HCT116 (cell line): ENCODE results near the gene ITGB1. TPM values are rescaled to one million over a fixed set of nuclear protein-coding genes. Genes with fewer than 3 reads are reported as not detected.

Experiments used
- ATAC-seq: fragments of 200-7000 bp; cut with Tn5 transposase; 2 replicates; pipeline ENCODE4 v1.9.1; 2020; ENCODE audit warnings: mild to moderate bottlenecking, moderate library complexity
- BruUV-seq: library from RNA; stranded (reverse); fragments of 400-500 nt; replicated peaks from 2 replicates; lab custom pipeline; 2021; lab: Mats Ljungman, UMichigan
- CTCF ChIA-PET: fragments of 300-600 bp; sonication (Branson Sonifier 250); formaldehyde crosslinking; loops from one replicate; lab custom pipeline; 2021; ENCODE audit warnings: antibody characterized with exemption; lab: Charles Lee
- POLR2A ChIA-PET: fragments of 300-600, 350-600 bp; sonication (Branson Sonifier 250); formaldehyde crosslinking; loops from one replicate; lab custom pipeline; 2021; ENCODE audit warnings: antibody characterized with exemption; lab: Charles Lee
- RAD21 ChIA-PET, 2 experiments: fragments of 300-600 bp; sonication (Branson Sonifier 250); formaldehyde crosslinking; loops; one replicate each; lab custom pipeline; 2023; ENCODE audit warnings: low total read pairs in 2 of 2; ENCODE audit not compliant: uncharacterized antibody in 2 of 2, unreplicated experiment in 2 of 2, low non-redundant PET in 1 of 2; lab: Charles Lee
- DNase-seq: peaks from one replicate; pipeline ENCODE4 v3.0.0-alpha.2; 2010; ENCODE audit warnings: low read depth, low spot score
- H2AFZ ChIP-seq: fragments of 200-600 bp; shearing (Covaris generic), sonication (generic); 2 replicates; pipeline ENCODE4 v1.6.1; 2017; ENCODE audit warnings: low read depth, mixed run types, mixed read lengths, antibody characterized with exemption, low read length; ENCODE audit not compliant: poor library complexity, severe bottlenecking
- H3K27ac ChIP-seq: 2 replicates; pipeline ENCODE4 v1.5.1; 2012; ENCODE audit warnings: low read depth, low read length
- H3K27me3 ChIP-seq: fragments of 200-600 bp; sonication (generic); 2 replicates; pipeline ENCODE4 v1.6.1; 2016; ENCODE audit warnings: mixed run types, low read length, mixed read lengths; ENCODE audit not compliant: insufficient read depth
- H3K36me3 ChIP-seq, 2 experiments: fragments of 200-500 bp in 1 of 2; fragments of 200-600 bp in 1 of 2; sonication (Bioruptor generic) in 1 of 2; sonication (generic) in 1 of 2; 2 replicates each; pipeline versions ENCODE4 v1.5.1 to v1.6.1; 2014 to 2016; ENCODE audit warnings: low read length in 2 of 2, inconsistent platforms in 1 of 2, mixed read lengths in 1 of 2, mixed run types in 1 of 2; ENCODE audit not compliant: insufficient read depth in 2 of 2, control insufficient read depth in 1 of 2
- H3K4me1 ChIP-seq, 2 experiments: fragments of 200-600 bp in 1 of 2; sonication (generic) in 1 of 2; 2 replicates each; pipeline versions ENCODE4 v1.5.1 to v1.6.1; 2012 to 2017; ENCODE audit warnings: low read length in 2 of 2, inconsistent platforms in 1 of 2, mild to moderate bottlenecking in 1 of 2, mixed read lengths in 1 of 2, mixed run types in 1 of 2, moderate library complexity in 1 of 2; ENCODE audit not compliant: insufficient read depth in 2 of 2, control insufficient read depth in 1 of 2
- H3K4me2 ChIP-seq: fragments of 200-600 bp; sonication (generic); 2 replicates; pipeline ENCODE4 v1.6.1; 2017; ENCODE audit warnings: mixed run types, low read length, mixed read lengths
- H3K4me3 ChIP-seq, 2 experiments: fragments of 200-600 bp in 1 of 2; sonication (generic) in 1 of 2; replicated peaks in 1 of 2; 2 replicates each; pipeline ENCODE4 v1.5.1; 2011 to 2016; ENCODE audit warnings: low read length in 2 of 2, control low read depth in 1 of 2, low read depth in 1 of 2, mild to moderate bottlenecking in 1 of 2, mixed read lengths in 1 of 2, mixed run types in 1 of 2
- H3K79me2 ChIP-seq: fragments of 200-600 bp; sonication (generic); 2 replicates; pipeline ENCODE4 v1.6.1; 2017; ENCODE audit warnings: mild to moderate bottlenecking, mixed run types, low read length, moderate library complexity, mixed read lengths; ENCODE audit not compliant: insufficient read depth
- H3K9ac ChIP-seq: fragments of 200-600 bp; sonication (generic); 2 replicates; pipeline ENCODE4 v1.6.1; 2016; ENCODE audit warnings: low read length, mixed read lengths
- H3K9me2 ChIP-seq: fragments of 200-600 bp; sonication (generic), shearing (Covaris generic); 2 replicates; pipeline ENCODE4 v1.6.1; 2017; ENCODE audit warnings: mixed run types, mild to moderate bottlenecking, moderate library complexity; ENCODE audit not compliant: insufficient read depth
- H3K9me3 ChIP-seq, 2 experiments: fragments of 200-500 bp in 1 of 2; fragments of 200-600 bp in 1 of 2; sonication (Bioruptor generic) in 1 of 2; sonication (generic) in 1 of 2; 2 replicates each; pipeline ENCODE4 v1.6.1; 2014 to 2017; ENCODE audit warnings: low read length in 2 of 2, mixed read lengths in 2 of 2, inconsistent platforms in 1 of 2, low read depth in 1 of 2, mild to moderate bottlenecking in 1 of 2, mixed run types in 1 of 2, moderate library complexity in 1 of 2; ENCODE audit not compliant: control insufficient read depth in 1 of 2, insufficient read depth in 1 of 2
- H4K20me1 ChIP-seq: fragments of 200-600 bp; sonication (generic), shearing (Covaris generic); 2 replicates; pipeline ENCODE4 v1.6.1; 2017; ENCODE audit warnings: mixed run types, mild to moderate bottlenecking, moderate library complexity; ENCODE audit not compliant: insufficient read depth
- CBX3 ChIP-seq: IDR thresholded peaks from 2 replicates; pipeline ENCODE4 v1.6.1; 2012; ENCODE audit warnings: low read depth
- EGR1 ChIP-seq: IDR thresholded peaks from 2 replicates; pipeline ENCODE4 v1.6.1; 2012; ENCODE audit warnings: low read depth
- EZH2 ChIP-seq: fragments of 200-600 bp; sonication (generic); IDR thresholded peaks from 2 replicates; pipeline ENCODE4 v1.6.1; 2017; ENCODE audit warnings: antibody characterized with exemption, mixed run types
- FOSL1 ChIP-seq: IDR thresholded peaks from 2 replicates; pipeline ENCODE4 v1.6.1; 2012; ENCODE audit warnings: low read depth
- POLR2A ChIP-seq: IDR thresholded peaks from 2 replicates; pipeline ENCODE4 v1.7.0; 2011; ENCODE audit warnings: borderline replicate concordance; ENCODE audit not compliant: insufficient read depth, insufficient read length; ENCODE audit errors: extremely low read depth
- POLR2AphosphoS5 ChIP-seq: IDR thresholded peaks from 2 replicates; pipeline ENCODE4 v1.6.1; 2011; ENCODE audit warnings: mild to moderate bottlenecking, low read depth, low read length, moderate library complexity
- SP1 ChIP-seq: IDR thresholded peaks from 2 replicates; pipeline ENCODE4 v1.6.1; 2012; ENCODE audit warnings: low read depth
- TCF7L2 ChIP-seq: IDR thresholded peaks from 2 replicates; pipeline ENCODE4 v1.7.0; 2011; ENCODE audit warnings: borderline replicate concordance, inconsistent platforms; ENCODE audit not compliant: insufficient read depth, insufficient read length; ENCODE audit errors: extremely low read depth
- intact Hi-C: fragments of 100-400 bp; cut with micrococcal nuclease; formaldehyde crosslinking; loops from 2 replicates; pipeline ENCODE4 v1.10.0; 2022
- total RNA-seq: library from RNA; stranded (reverse); gene quantifications from one replicate; pipeline ENCODE4 v1.2.1, GENCODE V29; 2021; ENCODE audit not compliant: unreplicated experiment
- TF ChIP-seq, protein P1 (sequence below): IDR thresholded peaks from 2 replicates; pipeline ENCODE4 v1.6.1; 2012; ENCODE audit warnings: low read depth
- TF ChIP-seq, protein P2 (sequence below): IDR thresholded peaks from 2 replicates; pipeline ENCODE4 v1.6.1; 2011; ENCODE audit warnings: mild to moderate bottlenecking, low read length, moderate library complexity; ENCODE audit not compliant: insufficient replicate concordance; ENCODE audit errors: extremely low read depth

The ITGB1 gene
- total RNA-seq, 1 experiment from 2014 or later, result 366 TPM

DNA sequence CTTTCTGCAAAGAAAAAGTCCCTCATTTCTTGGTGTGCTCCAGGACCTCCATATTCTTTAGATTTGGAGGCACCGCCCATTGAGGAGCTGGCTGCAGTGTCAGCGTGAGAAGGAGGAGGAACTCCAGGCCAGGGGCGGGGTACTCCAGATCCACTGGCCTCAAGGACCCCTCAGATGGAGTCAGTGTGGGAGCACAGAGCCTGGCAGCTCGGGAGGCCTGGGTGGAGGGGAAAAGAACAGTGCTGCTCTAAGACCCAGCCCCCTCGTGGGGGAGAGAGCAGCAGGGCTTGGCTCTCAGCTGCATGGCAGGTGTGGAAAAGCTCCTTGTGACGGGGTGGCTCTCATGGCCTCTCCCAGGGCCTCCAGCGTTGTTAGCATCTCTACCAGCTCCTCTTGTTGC, 70.5 kb downstream of the ITGB1 start:
- H3K27me3 ChIP-seq, result no peaks in the 10 kb centered on the region
- H2AFZ ChIP-seq, result no peak overlapping the region
- intact Hi-C loops, result no loop called here
- no peaks in the 10 kb centered on the region for H3K4me1 ChIP-seq
- ChIA-PET POLR2A (no interaction called here), RAD21 (no interaction called here), CTCF (no interaction called here)
- TF ChIP-seq CBX3 (no peak), FOSL1 (no peak), POLR2AphosphoS5 (no peak), EZH2 (no peak), SP1 (no peak), TCF7L2 (no peak), POLR2A (no peak), EGR1 (no peak)
- TF ChIP-seq, protein P1, sequence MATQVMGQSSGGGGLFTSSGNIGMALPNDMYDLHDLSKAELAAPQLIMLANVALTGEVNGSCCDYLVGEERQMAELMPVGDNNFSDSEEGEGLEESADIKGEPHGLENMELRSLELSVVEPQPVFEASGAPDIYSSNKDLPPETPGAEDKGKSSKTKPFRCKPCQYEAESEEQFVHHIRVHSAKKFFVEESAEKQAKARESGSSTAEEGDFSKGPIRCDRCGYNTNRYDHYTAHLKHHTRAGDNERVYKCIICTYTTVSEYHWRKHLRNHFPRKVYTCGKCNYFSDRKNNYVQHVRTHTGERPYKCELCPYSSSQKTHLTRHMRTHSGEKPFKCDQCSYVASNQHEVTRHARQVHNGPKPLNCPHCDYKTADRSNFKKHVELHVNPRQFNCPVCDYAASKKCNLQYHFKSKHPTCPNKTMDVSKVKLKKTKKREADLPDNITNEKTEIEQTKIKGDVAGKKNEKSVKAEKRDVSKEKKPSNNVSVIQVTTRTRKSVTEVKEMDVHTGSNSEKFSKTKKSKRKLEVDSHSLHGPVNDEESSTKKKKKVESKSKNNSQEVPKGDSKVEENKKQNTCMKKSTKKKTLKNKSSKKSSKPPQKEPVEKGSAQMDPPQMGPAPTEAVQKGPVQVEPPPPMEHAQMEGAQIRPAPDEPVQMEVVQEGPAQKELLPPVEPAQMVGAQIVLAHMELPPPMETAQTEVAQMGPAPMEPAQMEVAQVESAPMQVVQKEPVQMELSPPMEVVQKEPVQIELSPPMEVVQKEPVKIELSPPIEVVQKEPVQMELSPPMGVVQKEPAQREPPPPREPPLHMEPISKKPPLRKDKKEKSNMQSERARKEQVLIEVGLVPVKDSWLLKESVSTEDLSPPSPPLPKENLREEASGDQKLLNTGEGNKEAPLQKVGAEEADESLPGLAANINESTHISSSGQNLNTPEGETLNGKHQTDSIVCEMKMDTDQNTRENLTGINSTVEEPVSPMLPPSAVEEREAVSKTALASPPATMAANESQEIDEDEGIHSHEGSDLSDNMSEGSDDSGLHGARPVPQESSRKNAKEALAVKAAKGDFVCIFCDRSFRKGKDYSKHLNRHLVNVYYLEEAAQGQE, result no peak
- TF ChIP-seq, protein P2, sequence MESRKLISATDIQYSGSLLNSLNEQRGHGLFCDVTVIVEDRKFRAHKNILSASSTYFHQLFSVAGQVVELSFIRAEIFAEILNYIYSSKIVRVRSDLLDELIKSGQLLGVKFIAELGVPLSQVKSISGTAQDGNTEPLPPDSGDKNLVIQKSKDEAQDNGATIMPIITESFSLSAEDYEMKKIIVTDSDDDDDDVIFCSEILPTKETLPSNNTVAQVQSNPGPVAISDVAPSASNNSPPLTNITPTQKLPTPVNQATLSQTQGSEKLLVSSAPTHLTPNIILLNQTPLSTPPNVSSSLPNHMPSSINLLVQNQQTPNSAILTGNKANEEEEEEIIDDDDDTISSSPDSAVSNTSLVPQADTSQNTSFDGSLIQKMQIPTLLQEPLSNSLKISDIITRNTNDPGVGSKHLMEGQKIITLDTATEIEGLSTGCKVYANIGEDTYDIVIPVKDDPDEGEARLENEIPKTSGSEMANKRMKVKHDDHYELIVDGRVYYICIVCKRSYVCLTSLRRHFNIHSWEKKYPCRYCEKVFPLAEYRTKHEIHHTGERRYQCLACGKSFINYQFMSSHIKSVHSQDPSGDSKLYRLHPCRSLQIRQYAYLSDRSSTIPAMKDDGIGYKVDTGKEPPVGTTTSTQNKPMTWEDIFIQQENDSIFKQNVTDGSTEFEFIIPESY, result no peak
- DNase-seq, result no peak
- no peak overlapping the region for H3K9ac ChIP-seq
- no peaks in the 10 kb centered on the region for H3K36me3 ChIP-seq
- BruUV-seq, result no TSS peak
- no peak overlapping the region for H3K27ac ChIP-seq
- H3K4me2 ChIP-seq, result no peak overlapping the region
- no peaks in the 10 kb centered on the region for H3K9me3 ChIP-seq
- no peak overlapping the region for H3K4me3 ChIP-seq
- no peaks in the 10 kb centered on the region for H3K9me2 ChIP-seq
- ATAC-seq, result no peak
- H3K79me2 ChIP-seq, result no peaks in the 10 kb centered on the region
- no peaks in the 10 kb centered on the region for H4K20me1 ChIP-seq
